IPS-18c (cell line): ENCODE results near the gene NUDT7.

ENCODE experiments used
- H3K4me3 ChIP-seq: 2 replicates; pipeline ENCODE4 v1.7.0; 2013; ENCODE audit warnings: low read depth, mild to moderate bottlenecking, low read length, moderate library complexity; ENCODE audit not compliant: insufficient read depth
- H3K9me3 ChIP-seq: one replicate; pipeline ENCODE4 v1.6.1; 2013; ENCODE audit warnings: mild to moderate bottlenecking, low read length, moderate library complexity; ENCODE audit not compliant: control insufficient read depth, insufficient read depth

Gene NUDT7

GRCh38 chr16:77789085-77790008 lies 67.0 kb downstream of the NUDT7 start:
- Histone ChIP-seq H3K4me3 (peak overlapping the region; percentile 93), H3K9me3 (peaks cover 2% of the 10 kb centered on the region)

- Histone ChIP-seq H3K4me3 (peak overlapping the region; percentile 93), H3K9me3 (peaks cover 2% of the 10 kb centered on the region)
Measured at GRCh38 chr16:77790009-77790372, 67.7 kb downstream of the NUDT7 start.

DNA sequence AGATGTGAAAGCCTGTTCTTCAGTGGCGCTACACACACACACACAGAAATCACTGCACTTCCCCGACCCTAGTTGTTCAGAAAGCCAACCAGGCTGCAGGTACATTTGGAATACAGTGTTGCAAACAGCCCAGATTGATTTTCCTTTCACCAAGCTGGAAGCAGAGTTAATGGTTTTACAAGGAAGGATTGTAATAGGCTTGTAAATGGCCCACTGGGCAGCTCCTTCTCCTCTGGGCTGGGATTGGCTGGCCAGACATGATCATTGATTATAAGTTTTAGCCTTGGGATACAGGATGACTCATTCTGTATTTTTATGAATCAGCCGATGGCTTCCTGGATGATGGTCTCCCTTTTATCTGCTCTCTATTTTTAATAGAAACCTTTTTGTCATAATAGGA lies 68.6 kb downstream of the NUDT7 start:
- Histone ChIP-seq H3K4me3 (no peak overlapping the region; the same call in 1 of the 2 replicates), H3K9me3 (peaks cover 2% of the 10 kb centered on the region)
